Type B pancreatic cell (in vitro differentiated cells): ENCODE data around the gene PID1. TPM values are rescaled to one million over a fixed set of nuclear protein-coding genes. Genes with fewer than 3 reads are reported as not detected.

Experiments
- DNase-seq: peaks from one replicate; pipeline ENCODE4 v3.0.0; 2021; ENCODE audit warnings: mixed read lengths; ENCODE audit not compliant: unreplicated experiment; ENCODE audit errors: extremely low spot score
- H3K27ac Mint-ChIP-seq: 2 replicates; pipeline ENCODE4 v1.8.0; 2021; ENCODE audit warnings: mild to moderate bottlenecking, mixed read lengths
- H3K27me3 Mint-ChIP-seq: 2 replicates; pipeline ENCODE4 v1.8.0; 2021; ENCODE audit warnings: mixed read lengths
- H3K36me3 Mint-ChIP-seq: 2 replicates; pipeline ENCODE4 v1.8.0; 2021; ENCODE audit warnings: mixed read lengths
- H3K4me1 Mint-ChIP-seq: one replicate; pipeline ENCODE4 v1.8.0; 2021; ENCODE audit warnings: mixed read lengths; ENCODE audit not compliant: unreplicated experiment
- H3K4me3 Mint-ChIP-seq: 2 replicates; pipeline ENCODE4 v1.8.0; 2021; ENCODE audit warnings: mild to moderate bottlenecking, mixed read lengths
- H3K9me3 Mint-ChIP-seq: 2 replicates; pipeline ENCODE4 v1.8.0; 2021; ENCODE audit warnings: mixed read lengths
- CTCF ChIP-seq: fragments of 200-600 bp; sonication (generic); conservative IDR thresholded peaks from 2 replicates; pipeline ENCODE4 v1.5.0; 2021; ENCODE audit warnings: antibody characterized with exemption, mild to moderate bottlenecking
- total RNA-seq: library from RNA; stranded (reverse); gene quantifications from 2 replicates; pipeline ENCODE4 v1.2.1, GENCODE V29; 2021; ENCODE audit warnings: low replicate concordance

Gene PID1
- total RNA-seq, 1 donor from 2014 or later = 0.92 TPM

GRCh38 chr2:229087843-229088516, 183.1 kb downstream of the PID1 start:
- H3K9me3 Mint-ChIP-seq = no peaks in the 10 kb centered on the region
- DNase-seq = no peak
- peak overlapping the region; percentile 6 for H3K27ac Mint-ChIP-seq
- no peak overlapping the region for H3K4me3 Mint-ChIP-seq
- H3K27me3 Mint-ChIP-seq = no peaks in the 10 kb centered on the region
- no peak for TF ChIP-seq CTCF
- peaks cover 19% of the 10 kb centered on the region for H3K4me1 Mint-ChIP-seq
- H3K36me3 Mint-ChIP-seq = no peaks in the 10 kb centered on the region

GRCh38 chr2:229087267-229087666, 183.8 kb downstream of the PID1 start:
- Mint-ChIP-seq H3K9me3 (no peaks in the 10 kb centered on the region), H3K27me3 (no peaks in the 10 kb centered on the region), H3K36me3 (no peaks in the 10 kb centered on the region), H3K4me1 (peaks cover 19% of the 10 kb centered on the region), H3K4me3 (no peak overlapping the region), H3K27ac (no peak overlapping the region)
- no peak for TF ChIP-seq CTCF
- no peak for DNase-seq

- H3K4me3 Mint-ChIP-seq = no peak overlapping the region
- no peaks in the 10 kb centered on the region for H3K27me3 Mint-ChIP-seq
- peaks cover 18% of the 10 kb centered on the region for H3K4me1 Mint-ChIP-seq
- no peak overlapping the region for H3K27ac Mint-ChIP-seq
- DNase-seq = no peak
- no peaks in the 10 kb centered on the region for H3K36me3 Mint-ChIP-seq
- no peak for TF ChIP-seq CTCF
- H3K9me3 Mint-ChIP-seq = no peaks in the 10 kb centered on the region
Measured at GRCh38 chr2:229085439-229085838, 185.6 kb downstream of the PID1 start.

- Mint-ChIP-seq H3K4me3 (no peak overlapping the region), H3K27me3 (peaks cover 2% of the 10 kb centered on the region)
- no peak for DNase-seq
Measured at GRCh38 chr2:229084447-229084846, 186.6 kb downstream of the PID1 start.

GRCh38 chr2:229083606-229084340, 187.3 kb downstream of the PID1 start:
- no peak for TF ChIP-seq CTCF
- H3K4me3 Mint-ChIP-seq = no peak overlapping the region
- no peaks in the 10 kb centered on the region for H3K9me3 Mint-ChIP-seq
- no peak overlapping the region for H3K27ac Mint-ChIP-seq
- peaks cover 5% of the 10 kb centered on the region for H3K4me1 Mint-ChIP-seq
- no peak for DNase-seq
- no peaks in the 10 kb centered on the region for H3K36me3 Mint-ChIP-seq
- peaks cover 2% of the 10 kb centered on the region for H3K27me3 Mint-ChIP-seq

More at GRCh38 chr2:229084447-229084846, 186.6 kb downstream of the PID1 start:
- H3K27ac Mint-ChIP-seq = no peak overlapping the region
- peaks cover 8% of the 10 kb centered on the region for H3K4me1 Mint-ChIP-seq
- H3K36me3 Mint-ChIP-seq = no peaks in the 10 kb centered on the region
- H3K9me3 Mint-ChIP-seq = no peaks in the 10 kb centered on the region
- no peak for TF ChIP-seq CTCF
